Adrenal gland (tissue), 5 donors: Measurements from ENCODE around the gene MCF2L.

Experiments
- POLR2A ChIP-seq, 2 donors: fragments of 450-650 bp; IDR thresholded peaks; one replicate each; pipeline ENCODE4 v1.6.1; 2017; ENCODE audit warnings: antibody characterized with exemption in 2 of 2, mild to moderate bottlenecking in 2 of 2, moderate library complexity in 1 of 2
- TF ChIP-seq, protein P1 (sequence below), 6 experiments: fragments of 450-650 bp in 4 of 6; fragments of 200-600 bp in 2 of 6; sonication (generic) in 1 of 6; IDR thresholded peaks; 1 replicate in 5 of 6; 2 replicates in 1 of 6; pipeline versions ENCODE4 v1.5.1 to v1.8.0; 2016 to 2021; ENCODE audit warnings: antibody characterized with exemption in 6 of 6, mild to moderate bottlenecking in 2 of 6, moderate library complexity in 1 of 6
- donor health status: DM: no; HTN: no; CAD: no.

DNA sequence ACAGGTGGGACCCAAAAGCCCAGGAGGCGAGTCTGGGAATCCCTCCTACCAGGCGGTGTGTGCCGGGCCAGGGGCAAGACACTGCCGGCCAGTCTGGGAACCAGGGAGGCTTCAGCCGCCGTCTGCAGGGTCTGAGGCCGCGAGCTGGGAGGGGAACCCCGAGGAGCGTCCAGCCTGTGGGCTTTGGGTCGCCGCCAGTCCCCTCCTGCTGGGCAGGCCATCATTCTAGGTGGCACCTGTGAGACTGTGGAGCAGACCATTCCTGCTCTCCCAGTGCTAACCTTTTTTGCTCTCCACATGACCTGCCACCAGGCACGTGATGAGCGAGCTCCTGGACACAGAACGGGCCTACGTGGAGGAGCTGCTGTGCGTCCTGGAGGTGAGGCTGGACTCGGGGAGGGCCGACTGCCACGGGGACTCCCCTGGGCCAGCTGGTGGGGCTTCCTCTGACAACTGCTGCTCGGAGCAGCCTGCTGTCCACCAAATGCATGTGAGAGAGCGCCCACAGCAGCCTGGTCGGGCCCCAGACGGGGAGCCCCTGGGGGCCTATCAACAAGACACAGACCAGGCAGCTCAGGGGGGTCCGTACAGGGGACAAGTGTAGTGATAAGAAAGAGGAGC, 112.0 kb downstream of the MCF2L start:
- TF ChIP-seq, protein P1, sequence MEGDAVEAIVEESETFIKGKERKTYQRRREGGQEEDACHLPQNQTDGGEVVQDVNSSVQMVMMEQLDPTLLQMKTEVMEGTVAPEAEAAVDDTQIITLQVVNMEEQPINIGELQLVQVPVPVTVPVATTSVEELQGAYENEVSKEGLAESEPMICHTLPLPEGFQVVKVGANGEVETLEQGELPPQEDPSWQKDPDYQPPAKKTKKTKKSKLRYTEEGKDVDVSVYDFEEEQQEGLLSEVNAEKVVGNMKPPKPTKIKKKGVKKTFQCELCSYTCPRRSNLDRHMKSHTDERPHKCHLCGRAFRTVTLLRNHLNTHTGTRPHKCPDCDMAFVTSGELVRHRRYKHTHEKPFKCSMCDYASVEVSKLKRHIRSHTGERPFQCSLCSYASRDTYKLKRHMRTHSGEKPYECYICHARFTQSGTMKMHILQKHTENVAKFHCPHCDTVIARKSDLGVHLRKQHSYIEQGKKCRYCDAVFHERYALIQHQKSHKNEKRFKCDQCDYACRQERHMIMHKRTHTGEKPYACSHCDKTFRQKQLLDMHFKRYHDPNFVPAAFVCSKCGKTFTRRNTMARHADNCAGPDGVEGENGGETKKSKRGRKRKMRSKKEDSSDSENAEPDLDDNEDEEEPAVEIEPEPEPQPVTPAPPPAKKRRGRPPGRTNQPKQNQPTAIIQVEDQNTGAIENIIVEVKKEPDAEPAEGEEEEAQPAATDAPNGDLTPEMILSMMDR (IDR thresholded peaks at IDR 0.05) = no peak
- no peak for TF ChIP-seq POLR2A (IDR thresholded peaks at IDR 0.05)
